Measurements from ENCODE around the gene GATM. TPM values are rescaled to one million over a fixed set of nuclear protein-coding genes. Genes with fewer than 3 reads are reported as not detected.
"Not testable (repeated sequence)": the region's sequence is repeated elsewhere in the genome, so short reads cannot be mapped to it uniquely, and the experiment has no call there.

The GATM gene
- total RNA-seq, 4 donors from 2014 or later: 15.4 to 38.3 (median 25.4) TPM

DNA sequence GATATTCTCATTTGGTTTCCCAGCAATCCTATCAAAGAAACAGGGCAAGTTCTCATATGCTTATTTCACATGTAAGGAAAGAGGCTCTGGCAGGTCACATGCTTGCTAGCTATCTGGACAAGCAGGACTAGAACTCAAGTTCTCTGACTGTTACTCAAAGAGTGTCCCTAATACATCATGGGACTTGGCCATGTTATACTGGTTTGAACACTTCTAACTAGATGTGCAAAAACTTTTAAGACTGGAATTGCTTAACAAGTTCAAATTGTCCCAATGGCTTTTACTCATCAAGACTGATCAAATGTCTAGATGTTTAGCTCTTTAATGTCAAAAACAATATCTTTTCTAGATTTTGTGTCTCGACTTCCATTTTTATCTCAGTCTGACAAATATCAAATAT, 6.8 kb downstream of the GATM start:
- TF ChIP-seq EP300 (IDR thresholded peaks at IDR 0.05) (no peak), POLR2A (IDR thresholded peaks at IDR 0.05) (no peak), POLR2AphosphoS5 (IDR thresholded peaks at IDR 0.05) (no peak), CTCF (IDR thresholded peaks at IDR 0.05) (no peak)
- Histone ChIP-seq H3K27me3 (no peaks in the 10 kb centered on the region), H3K27ac (no peak overlapping the region), H3K4me3 (no peak overlapping the region), H3K36me3 (peaks cover 0 to 59% of the 10 kb centered on the region in 2 donors), H3K4me1 (peaks cover 0 to 29% (median 0%) of the 10 kb centered on the region in 3 donors), H3K9me3 (no peaks in the 10 kb centered on the region)
- no peak for ATAC-seq
- 58 to 73% methylated on average over 1 of the region's 1 CpG for WGBS, 2 donors (ENCODE audit: low coverage in 1 of 2)

- not testable (repeated sequence) for H3K27ac ChIP-seq, H3K4me3 ChIP-seq, H3K9me3 ChIP-seq, ATAC-seq, H3K27me3 ChIP-seq
- peaks cover 0 to 15% (median 0%) of the 10 kb centered on the region in 3 donors for H3K4me1 ChIP-seq
- 93% methylated on average over 4 of the region's 4 CpGs; no CpG with 5 or more reads in 1 of the 2 donors for WGBS, 2 donors (ENCODE audit: low coverage in 1 of 2)
- H3K36me3 ChIP-seq: peaks cover 0 to 65% of the 10 kb centered on the region in 2 donors
Measured at GRCh38 chr15:45370042-45370441, 8.3 kb downstream of the GATM start.

GRCh38 chr15:45367222-45367621, 11.1 kb downstream of the GATM start:
- not testable (repeated sequence) for ATAC-seq, H3K4me3 ChIP-seq, H3K9me3 ChIP-seq, H3K27ac ChIP-seq, H3K27me3 ChIP-seq, H3K4me1 ChIP-seq
- 49 to 56% methylated on average over 5 of the region's 7 CpGs for WGBS, 2 donors (ENCODE audit: low coverage in 1 of 2)
- peaks cover 0 to 84% of the 10 kb centered on the region in 2 donors for H3K36me3 ChIP-seq

DNA sequence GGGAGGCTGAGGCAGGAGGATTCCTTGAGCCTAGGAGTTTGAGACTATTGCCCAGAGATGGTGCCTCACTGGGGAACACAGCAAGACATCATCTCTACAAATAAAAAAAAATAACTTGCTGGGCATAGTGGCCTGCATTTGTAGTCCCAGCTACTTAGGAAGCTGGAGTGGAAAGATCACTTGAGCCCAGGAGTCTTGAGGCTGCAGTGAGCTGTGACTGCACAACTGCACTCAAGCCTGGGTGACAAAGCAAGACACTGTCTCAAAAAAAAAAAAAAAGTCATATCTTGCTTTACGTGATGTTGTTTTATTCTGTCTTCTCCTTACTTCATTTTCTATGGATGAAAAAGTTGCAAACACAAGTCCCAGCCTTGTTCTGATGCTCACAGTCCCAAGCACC, 14.1 kb downstream of the GATM start:
- ATAC-seq: no peak
- Histone ChIP-seq H3K9me3 (no peaks in the 10 kb centered on the region), H3K4me3 (no peak overlapping the region), H3K27ac (peak overlapping the region in 1 of 4 donors; percentile 27), H3K36me3 (peaks cover 0 to 98% of the 10 kb centered on the region in 2 donors), H3K27me3 (no peaks in the 10 kb centered on the region), H3K4me1 (peaks cover 0 to 10% (median 0%) of the 10 kb centered on the region in 3 donors)
- WGBS, 2 donors (ENCODE audit: low coverage in 1 of 2): 83% methylated on average over 1 of the region's 1 CpG
- TF ChIP-seq POLR2A (IDR thresholded peaks at IDR 0.05): no peak
- TF ChIP-seq POLR2AphosphoS5 (IDR thresholded peaks at IDR 0.05): no peak
- TF ChIP-seq CTCF (IDR thresholded peaks at IDR 0.05): no peak
- no peak for TF ChIP-seq EP300 (IDR thresholded peaks at IDR 0.05)

- TF ChIP-seq POLR2AphosphoS5 (IDR thresholded peaks at IDR 0.05) (no peak), POLR2A (IDR thresholded peaks at IDR 0.05) (no peak), CTCF (IDR thresholded peaks at IDR 0.05) (no peak), EP300 (IDR thresholded peaks at IDR 0.05) (no peak)
- Histone ChIP-seq H3K36me3 (peaks cover 0 to 99% of the 10 kb centered on the region in 2 donors), H3K4me1 (peaks cover 0 to 10% (median 0%) of the 10 kb centered on the region in 3 donors), H3K27me3 (no peaks in the 10 kb centered on the region), H3K4me3 (no peak overlapping the region), H3K27ac (no peak overlapping the region), H3K9me3 (no peaks in the 10 kb centered on the region)
- WGBS, 2 donors (ENCODE audit: low coverage in 1 of 2): 6 to 25% methylated on average over 3 of the region's 3 CpGs
- no peak for ATAC-seq
Measured at GRCh38 chr15:45363801-45364200, 14.5 kb downstream of the GATM start.

DNA sequence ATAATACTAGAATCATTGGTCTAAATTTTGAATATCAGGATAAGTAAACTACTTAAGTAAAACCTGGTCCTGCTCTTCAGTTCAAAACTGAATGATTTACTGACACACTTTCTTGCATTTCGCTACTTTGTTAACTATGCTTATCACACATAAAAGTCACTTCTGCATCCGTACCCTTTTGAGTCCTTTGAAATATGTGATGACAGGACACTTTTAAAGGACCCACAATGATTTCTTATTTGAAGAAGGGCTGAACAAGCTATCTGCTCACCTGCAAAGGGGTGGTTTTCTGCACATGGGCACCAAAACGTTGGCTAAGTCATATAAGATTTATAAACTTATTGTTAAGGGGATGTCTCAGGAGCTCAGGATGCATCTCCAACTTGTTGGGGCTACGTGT, 15.0 kb downstream of the GATM start:
- Histone ChIP-seq H3K9me3 (no peaks in the 10 kb centered on the region), H3K27me3 (no peaks in the 10 kb centered on the region), H3K4me3 (no peak overlapping the region), H3K27ac (no peak overlapping the region), H3K4me1 (peaks cover 0 to 10% (median 0%) of the 10 kb centered on the region in 3 donors), H3K36me3 (peaks cover 0 to 96% of the 10 kb centered on the region in 2 donors)
- ATAC-seq: no peak
- 71 to 100% methylated on average over 1 to 4 of the region's 4 CpGs for WGBS, 2 donors (ENCODE audit: low coverage in 1 of 2)
- no peak for TF ChIP-seq POLR2A (IDR thresholded peaks at IDR 0.05)
- no peak for TF ChIP-seq EP300 (IDR thresholded peaks at IDR 0.05)
- TF ChIP-seq CTCF (IDR thresholded peaks at IDR 0.05): no peak
- TF ChIP-seq POLR2AphosphoS5 (IDR thresholded peaks at IDR 0.05): no peak
